B cell (primary cell): ENCODE data around the gene METTL8.

ENCODE experiments used
- EZH2 ChIP-seq: IDR thresholded peaks from 2 replicates; pipeline ENCODE4 v1.6.1; 2012; ENCODE audit warnings: borderline replicate concordance, low read depth, mild to moderate bottlenecking, moderate library complexity, low read length; ENCODE audit not compliant: insufficient read depth, poor library complexity, severe bottlenecking
- TF ChIP-seq, protein P1 (sequence below): fragments of 200-600 bp; IDR thresholded peaks from one replicate; pipeline ENCODE4 v1.8.0; 2022; ENCODE audit warnings: antibody characterized with exemption, mild to moderate bottlenecking

DNA sequence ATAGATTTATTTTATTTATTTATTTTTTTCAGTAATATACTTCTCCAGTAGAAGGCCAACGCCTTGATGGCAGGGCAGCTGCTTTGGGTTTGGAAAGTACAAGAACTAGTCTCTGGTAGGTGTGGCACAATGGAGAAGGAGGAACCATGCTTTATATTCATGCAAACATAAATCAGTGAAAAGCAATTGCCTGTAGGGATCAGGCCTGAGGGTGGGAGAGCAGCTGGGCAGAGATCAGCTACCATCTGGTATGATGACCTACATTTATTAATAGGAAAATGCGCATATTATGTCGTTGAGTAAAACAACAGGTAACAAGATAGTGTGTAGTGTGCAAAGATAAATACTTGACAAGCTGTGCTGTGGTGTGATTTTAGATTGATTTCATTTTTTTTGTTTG, 152.7 kb downstream of the METTL8 start:
- TF ChIP-seq, protein P1, sequence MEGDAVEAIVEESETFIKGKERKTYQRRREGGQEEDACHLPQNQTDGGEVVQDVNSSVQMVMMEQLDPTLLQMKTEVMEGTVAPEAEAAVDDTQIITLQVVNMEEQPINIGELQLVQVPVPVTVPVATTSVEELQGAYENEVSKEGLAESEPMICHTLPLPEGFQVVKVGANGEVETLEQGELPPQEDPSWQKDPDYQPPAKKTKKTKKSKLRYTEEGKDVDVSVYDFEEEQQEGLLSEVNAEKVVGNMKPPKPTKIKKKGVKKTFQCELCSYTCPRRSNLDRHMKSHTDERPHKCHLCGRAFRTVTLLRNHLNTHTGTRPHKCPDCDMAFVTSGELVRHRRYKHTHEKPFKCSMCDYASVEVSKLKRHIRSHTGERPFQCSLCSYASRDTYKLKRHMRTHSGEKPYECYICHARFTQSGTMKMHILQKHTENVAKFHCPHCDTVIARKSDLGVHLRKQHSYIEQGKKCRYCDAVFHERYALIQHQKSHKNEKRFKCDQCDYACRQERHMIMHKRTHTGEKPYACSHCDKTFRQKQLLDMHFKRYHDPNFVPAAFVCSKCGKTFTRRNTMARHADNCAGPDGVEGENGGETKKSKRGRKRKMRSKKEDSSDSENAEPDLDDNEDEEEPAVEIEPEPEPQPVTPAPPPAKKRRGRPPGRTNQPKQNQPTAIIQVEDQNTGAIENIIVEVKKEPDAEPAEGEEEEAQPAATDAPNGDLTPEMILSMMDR: no peak
- no peak for TF ChIP-seq EZH2
